ENCODE results near the gene EFNB1. TPM values are rescaled to one million over a fixed set of nuclear protein-coding genes. Genes with fewer than 3 reads are reported as not detected.

Gene EFNB1
- total and polyA plus RNA-seq, 10 of the 15 experiments (the other 5 are each of a cell fraction or from before 2014, with no cell fraction given) = 0.02 to 1.0 (median 0.81) TPM; not detected in 1

DNA sequence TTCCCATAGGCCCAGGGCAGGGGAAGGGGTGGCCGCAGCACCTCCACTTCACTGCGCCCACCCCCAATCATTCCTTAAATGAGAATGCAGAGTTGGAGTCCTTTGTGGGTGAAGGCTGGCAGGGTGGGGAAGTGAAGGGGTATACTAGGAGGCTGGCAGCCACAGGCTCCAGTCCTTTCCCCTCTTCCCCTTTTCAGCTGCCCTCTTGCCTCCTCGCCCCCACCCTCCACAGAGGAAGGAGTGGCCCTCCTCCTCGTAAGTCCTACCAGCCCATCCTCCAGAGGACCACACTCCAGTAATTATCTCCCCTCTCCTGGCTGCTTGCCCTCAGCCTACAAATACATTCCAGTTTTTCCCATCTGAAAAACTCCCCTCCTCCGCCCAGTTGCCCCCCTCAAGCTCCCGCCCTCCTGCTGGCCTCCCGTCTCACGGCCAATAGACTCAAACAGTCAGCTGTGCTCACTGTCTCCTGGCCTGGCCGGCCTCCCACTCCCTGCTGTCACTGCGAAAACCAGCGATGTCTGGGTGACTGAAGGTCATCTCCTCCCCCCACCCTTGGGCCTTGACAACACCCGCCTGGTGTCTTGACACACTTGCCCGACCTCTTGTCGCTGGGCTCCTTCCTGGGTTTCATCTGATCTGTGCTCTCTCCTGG lies 38.8 kb downstream of the EFNB1 start:
- no peak for ATAC-seq
- H3K9me3 ChIP-seq (replicated peaks; ENCODE audit: control insufficient read depth, insufficient read depth, low read length) = no peaks in the 10 kb centered on the region
- intact Hi-C loops (cut with micrococcal nuclease; ENCODE audit: unreplicated experiment) = no loop called here
- no peak for FAIRE-seq
- no peak overlapping the region for H3K9ac ChIP-seq (ENCODE audit: control insufficient read depth, insufficient read depth, low read length)
- no peaks in the 10 kb centered on the region for H3K79me2 ChIP-seq (ENCODE audit: control insufficient read depth, insufficient read depth, low read length)
- POLR2A ChIA-PET = no interaction called here
- SMC1A ChIA-PET (ENCODE audit: uncharacterized antibody, unreplicated experiment) = no interaction called here
- RAD21 ChIA-PET (ENCODE audit: unreplicated experiment) = no interaction called here
- no TSS peak for BruUV-seq (replicated peaks)
- no peak overlapping the region for H3K4me2 ChIP-seq (ENCODE audit: control insufficient read depth, insufficient read depth)
- no peaks in the 10 kb centered on the region for H3K36me3 ChIP-seq (ENCODE audit: control insufficient read depth in 2 of 2, insufficient read depth in 2 of 2, low read length in 1 of 2)
- H3K4me1 ChIP-seq (ENCODE audit: control insufficient read depth, insufficient read depth, low read length) = no peaks in the 10 kb centered on the region
- no peak overlapping the region for H2AFZ ChIP-seq (ENCODE audit: control insufficient read depth, low read depth, low read length)
- H4K20me1 ChIP-seq (ENCODE audit: control insufficient read depth, insufficient read depth) = no peaks in the 10 kb centered on the region; the same call in 1 of the 2 replicates
- H3K4me3 ChIP-seq = no peak overlapping the region
- no peaks in the 10 kb centered on the region; a peak in 1 of 4 replicates for H3K27me3 ChIP-seq (replicated peaks in 1 of 2; ENCODE audit: control insufficient read depth in 2 of 2, insufficient read depth in 2 of 2, low read length in 1 of 2)
- no peak for TF ChIP-seq SMAD5 (IDR thresholded peaks at IDR 0.05; ENCODE audit: low read depth)
- no peak for TF ChIP-seq SIN3A (IDR thresholded peaks at IDR 0.05; ENCODE audit: low read depth, low read length)
- no peak for TF ChIP-seq TCF12 (IDR thresholded peaks at IDR 0.05; ENCODE audit: low read depth, low read length)
- TF ChIP-seq HDAC2 (IDR thresholded peaks at IDR 0.05) = no peak
- no peak for TF ChIP-seq ATF7 (IDR thresholded peaks at IDR 0.05; ENCODE audit: low read depth)
- no peak for TF ChIP-seq POLR2A (IDR thresholded peaks at IDR 0.05; ENCODE audit: low read depth, low read length)
- no peak for TF ChIP-seq MEF2B (IDR thresholded peaks at IDR 0.05; ENCODE audit: partially characterized antibody, poor library complexity, severe bottlenecking)
- TF ChIP-seq, protein P1, sequence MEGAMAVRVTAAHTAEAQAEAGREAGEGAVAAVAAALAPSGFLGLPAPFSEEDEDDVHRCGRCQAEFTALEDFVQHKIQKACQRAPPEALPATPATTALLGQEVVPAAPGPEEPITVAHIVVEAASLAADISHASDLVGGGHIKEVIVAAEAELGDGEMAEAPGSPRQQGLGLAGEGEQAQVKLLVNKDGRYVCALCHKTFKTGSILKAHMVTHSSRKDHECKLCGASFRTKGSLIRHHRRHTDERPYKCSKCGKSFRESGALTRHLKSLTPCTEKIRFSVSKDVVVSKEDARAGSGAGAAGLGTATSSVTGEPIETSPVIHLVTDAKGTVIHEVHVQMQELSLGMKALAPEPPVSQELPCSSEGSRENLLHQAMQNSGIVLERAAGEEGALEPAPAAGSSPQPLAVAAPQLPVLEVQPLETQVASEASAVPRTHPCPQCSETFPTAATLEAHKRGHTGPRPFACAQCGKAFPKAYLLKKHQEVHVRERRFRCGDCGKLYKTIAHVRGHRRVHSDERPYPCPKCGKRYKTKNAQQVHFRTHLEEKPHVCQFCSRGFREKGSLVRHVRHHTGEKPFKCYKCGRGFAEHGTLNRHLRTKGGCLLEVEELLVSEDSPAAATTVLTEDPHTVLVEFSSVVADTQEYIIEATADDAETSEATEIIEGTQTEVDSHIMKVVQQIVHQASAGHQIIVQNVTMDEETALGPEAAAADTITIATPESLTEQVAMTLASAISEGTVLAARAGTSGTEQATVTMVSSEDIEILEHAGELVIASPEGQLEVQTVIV (IDR thresholded peaks at IDR 0.05; ENCODE audit: borderline replicate concordance, partially characterized antibody) = no peak
- CTCF ChIA-PET = no interaction called here
- no peak overlapping the region for H3K27ac ChIP-seq (ENCODE audit: control insufficient read depth, insufficient read depth)
- no peak for DNase-seq (ENCODE audit: low read depth, low spot score)
- in situ Hi-C loops (cut with MboI) = no loop called here
- WGBS (ENCODE audit: insufficient coverage, insufficient replicate concordance, low lambda C conversion rate, missing lambda C conversion rate) = 21% methylated on average over 12 of the region's 14 CpGs
